Ishikawa (cell line): ENCODE data around the gene C20orf141.

Experiments used
- CEBPB ChIP-seq: IDR thresholded peaks from 2 replicates; pipeline ENCODE4 v1.6.1; 2012
- CREB1 ChIP-seq: IDR thresholded peaks from 2 replicates; pipeline ENCODE4 v1.6.1; 2012; ENCODE audit warnings: low read depth
- EGR1 ChIP-seq: IDR thresholded peaks from 2 replicates; pipeline ENCODE4 v1.6.1; 2012
- EP300 ChIP-seq: IDR thresholded peaks from 2 replicates; pipeline ENCODE4 v1.6.1; 2012; ENCODE audit warnings: borderline replicate concordance
- FOXM1 ChIP-seq: IDR thresholded peaks from 2 replicates; pipeline ENCODE4 v1.6.1; 2012; ENCODE audit warnings: low read depth, borderline replicate concordance
- RAD21 ChIP-seq: IDR thresholded peaks from 2 replicates; pipeline ENCODE4 v1.6.1; 2012; ENCODE audit warnings: low read depth
- REST ChIP-seq: IDR thresholded peaks from 2 replicates; pipeline ENCODE4 v1.6.1; 2012; ENCODE audit warnings: low read depth, mild to moderate bottlenecking
- TAF1 ChIP-seq: IDR thresholded peaks from 2 replicates; pipeline ENCODE4 v1.6.1; 2012; ENCODE audit warnings: low read depth, mild to moderate bottlenecking
- TEAD4 ChIP-seq: IDR thresholded peaks from 2 replicates; pipeline ENCODE4 v1.6.1; 2012
- YY1 ChIP-seq: IDR thresholded peaks from 2 replicates; pipeline ENCODE4 v1.6.1; 2012; ENCODE audit warnings: low read depth

GRCh38 chr20:2865101-2865500, 50.3 kb downstream of the C20orf141 start:
- TF ChIP-seq CREB1 (no peak), TEAD4 (no peak), YY1 (no peak), RAD21 (no peak), FOXM1 (no peak), REST (no peak), EP300 (no peak), TAF1 (no peak), CEBPB (no peak), EGR1 (no peak)
